GM19468 (cell line): Measurements from ENCODE around the gene AKR1C4.

Experiments
- ATAC-seq: cut with Tn5 transposase; IDR thresholded peaks from one replicate; pipeline ENCODE4 v1.9.1; 2021; ENCODE audit warnings: mild to moderate bottlenecking, moderate library complexity, moderate number of reproducible peaks; ENCODE audit not compliant: unreplicated experiment; ENCODE audit errors: extremely low read depth

AKR1C4 gene

DNA sequence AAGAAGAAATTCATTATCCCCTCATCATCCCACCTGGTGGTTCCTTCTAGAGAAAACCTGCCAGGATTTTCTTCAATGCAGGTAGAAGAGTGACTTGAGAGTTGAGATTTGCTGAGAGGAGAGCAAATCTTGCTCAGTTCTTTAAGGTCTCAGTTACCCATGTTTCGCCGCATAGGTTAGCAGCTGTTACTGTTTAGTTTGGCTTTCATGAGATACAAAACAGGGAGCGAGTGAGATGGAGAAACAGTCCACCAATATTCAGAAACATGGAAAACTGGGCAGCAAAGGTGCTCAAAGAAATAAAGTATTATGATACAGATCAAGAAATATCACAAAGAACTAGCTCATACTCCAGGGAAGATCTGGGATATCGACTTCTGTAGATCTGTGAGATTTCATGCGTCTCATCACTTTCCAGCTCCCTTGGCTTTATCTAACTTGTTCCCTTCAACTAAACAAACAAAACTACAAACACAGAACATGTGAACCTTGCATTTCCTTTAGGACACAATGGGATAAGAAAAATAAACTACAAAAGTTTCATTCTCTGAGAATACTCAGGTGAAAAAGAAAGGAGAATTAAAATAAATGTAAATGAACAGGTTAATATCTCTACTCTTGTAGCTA, 63.4 kb downstream of the AKR1C4 start:
- no peak for ATAC-seq

DNA sequence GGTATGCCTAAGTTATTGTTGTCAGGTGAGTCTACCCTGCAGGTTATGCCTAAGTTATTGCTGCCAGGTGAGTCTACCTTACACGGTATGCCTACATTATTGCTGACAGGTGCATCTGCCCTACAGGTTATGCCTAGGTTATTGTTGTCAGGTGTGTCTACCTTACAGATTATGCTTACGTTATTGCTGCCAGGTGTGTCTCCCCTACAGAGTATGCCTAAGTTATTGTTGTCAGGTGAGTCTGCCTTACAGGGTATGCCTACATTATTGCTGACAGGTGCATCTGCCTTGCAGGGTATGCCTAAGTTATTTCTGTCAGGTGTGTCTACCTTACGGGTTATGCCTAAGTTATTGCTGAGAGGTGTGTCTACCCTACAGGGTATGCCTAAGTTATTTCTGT, 64.2 kb downstream of the AKR1C4 start:
- ATAC-seq = no peak

- no peak for ATAC-seq
Measured at GRCh38 chr10:5265139-5265538, 68.5 kb downstream of the AKR1C4 start.

GRCh38 chr10:5266351-5266750, 69.7 kb downstream of the AKR1C4 start:
- ATAC-seq = no peak

DNA sequence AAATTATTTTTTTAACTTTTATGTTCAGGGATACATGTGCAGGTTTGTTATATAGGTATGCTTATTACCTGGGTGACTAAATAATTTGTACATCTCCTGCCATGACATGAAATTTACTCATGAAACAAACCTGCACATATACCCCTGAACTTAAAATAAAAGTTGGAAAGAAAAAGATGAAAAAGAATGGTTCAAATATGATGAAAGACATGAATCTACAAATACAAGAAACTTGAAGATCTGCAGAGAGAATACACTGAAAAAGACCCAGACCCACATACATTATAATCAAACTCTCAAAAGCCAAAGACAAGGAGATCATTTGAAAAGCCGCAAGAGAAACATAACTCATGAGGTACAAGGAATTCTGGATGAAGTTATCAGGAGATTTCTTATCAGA, 70.2 kb downstream of the AKR1C4 start:
- no peak for ATAC-seq

DNA sequence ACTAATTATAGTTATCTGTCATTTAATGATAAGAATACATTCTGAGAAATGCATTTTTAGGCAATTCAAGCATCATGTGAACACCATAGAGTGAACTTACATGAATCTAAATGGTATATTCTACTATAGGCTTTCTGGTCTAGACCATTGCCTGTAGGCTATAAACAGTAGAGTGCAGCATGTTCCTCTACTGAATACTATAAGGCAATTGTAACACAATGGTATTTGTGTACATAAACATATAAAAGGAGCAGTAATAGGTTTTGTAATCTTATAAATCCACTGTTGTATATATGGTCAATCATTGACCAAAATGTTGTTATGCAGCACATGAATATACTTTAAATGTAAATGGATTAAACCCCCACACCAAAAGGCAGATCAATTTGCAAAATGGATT, 71.6 kb downstream of the AKR1C4 start:
- ATAC-seq = no peak
